Upper lobe of left lung (tissue), 6 donors: ENCODE measurements around the gene BAD. TPM values are rescaled to one million over a fixed set of nuclear protein-coding genes. Genes with fewer than 3 reads are reported as not detected.
"Not testable (repeated sequence)": the region's sequence is repeated elsewhere in the genome, so short reads cannot be mapped to it uniquely, and the experiment has no call there.

ENCODE experiments used
- ATAC-seq, 2 donors: fragments of 200-7000 bp; cut with Tn5 transposase; one replicate each; pipeline ENCODE4 v1.9.1; 2022; ENCODE audit warnings: mild to moderate bottlenecking in 2 of 2, moderate library complexity in 2 of 2; ENCODE audit not compliant: low FRiP score in 2 of 2
- DNase-seq, 2 donors: peaks; one replicate each; pipeline ENCODE4 v3.0.0-alpha.2; 2019 to 2020
- H3K27ac ChIP-seq, 4 donors: fragments of 200-600 bp; sonication (generic); one replicate each; pipeline ENCODE4 v1.5.1; 2016 to 2019
- H3K27me3 ChIP-seq, 4 donors: fragments of 200-600 bp; sonication (generic); one replicate each; pipeline ENCODE4 v1.5.1; 2017 to 2019
- H3K36me3 ChIP-seq, 4 donors: fragments of 200-600 bp; sonication (generic); one replicate each; pipeline ENCODE4 v1.5.1; 2016 to 2019
- H3K4me1 ChIP-seq, 4 donors: fragments of 200-600 bp; sonication (generic); one replicate each; pipeline ENCODE4 v1.5.1; 2018 to 2019
- H3K4me3 ChIP-seq, 4 donors: fragments of 200-600 bp; sonication (generic); one replicate each; pipeline ENCODE4 v1.5.1; 2017 to 2019; ENCODE audit warnings: mild to moderate bottlenecking in 2 of 4, moderate library complexity in 1 of 4
- H3K9me3 ChIP-seq, 4 donors: fragments of 200-600 bp; sonication (generic); one replicate each; pipeline ENCODE4 v1.5.1; 2018 to 2019
- EP300 ChIP-seq, 4 donors: sonication (generic); formaldehyde crosslinking; IDR thresholded peaks; one replicate each; pipeline ENCODE4 v1.5.1; 2017; ENCODE audit warnings: antibody characterized with exemption in 4 of 4, control low read depth in 2 of 4
- POLR2A ChIP-seq, 4 donors: fragments of 450-650 bp; IDR thresholded peaks; one replicate each; pipeline ENCODE4 v1.5.1; 2016 to 2017; ENCODE audit warnings: antibody characterized with exemption in 4 of 4, mild to moderate bottlenecking in 2 of 4
- POLR2AphosphoS5 ChIP-seq, 2 donors: sonication (generic); formaldehyde crosslinking; IDR thresholded peaks; one replicate each; pipeline ENCODE4 v1.5.1; 2017; ENCODE audit warnings: antibody characterized with exemption in 2 of 2
- WGBS, 2 donors: methylation state at CpG; one replicate each; pipeline ENCODE4 v1.1.5; 2017 to 2018; 5-methylcytosine and 5-hydroxymethylcytosine counted together
- total RNA-seq, 6 donors: library from RNA; depleted of rRNA in 4 of 6; stranded (reverse); fragments of >200 nt in 4 of 6; gene quantifications; one replicate each; pipeline versions ENCODE4 v1.1.0 to v1.2.1, GENCODE V29; 2016 to 2021
- TF ChIP-seq, protein P1 (sequence below), 6 experiments: fragments of 450-650 bp in 4 of 6; fragments of 200-600 bp in 2 of 6; sonication (generic) in 2 of 6; IDR thresholded peaks; one replicate each; pipeline ENCODE4 v1.5.1; 2016 to 2019; ENCODE audit warnings: antibody characterized with exemption in 6 of 6
- donor health status: DM: no; HTN: no; CAD: no; lungs with moderate emphysema.
- donor health status: DM: no; HTN: yes; CAD: no; lungs with severe emphysema.

BAD gene
- total RNA-seq, 6 donors from 2014 or later: 59.7 to 150 (median 80.1) TPM

GRCh38 chr11:64317961-64318765, 33.7 kb upstream of the BAD start, which contains the start of gene PRDX5:
Gene PRDX5, plus strand, starts transcription at chr11:64318121. Its CDS starts 95 bp downstream, at chr11:64318216.
- H3K9me3 ChIP-seq: no peaks in the 10 kb centered on the region
- peak; percentile 98 for DNase-seq
- peak within 1 kb of the TSS; percentile 66 to 91 (median 74) for H3K4me3 ChIP-seq
- peak; percentile 95 to 96 for ATAC-seq
- peaks cover 23 to 57% (median 41%) of the 10 kb centered on the region in 4 donors for H3K4me1 ChIP-seq
- peak within 1 kb of the TSS; percentile 90 to 98 (median 94) for H3K27ac ChIP-seq
- TF ChIP-seq, protein P1, sequence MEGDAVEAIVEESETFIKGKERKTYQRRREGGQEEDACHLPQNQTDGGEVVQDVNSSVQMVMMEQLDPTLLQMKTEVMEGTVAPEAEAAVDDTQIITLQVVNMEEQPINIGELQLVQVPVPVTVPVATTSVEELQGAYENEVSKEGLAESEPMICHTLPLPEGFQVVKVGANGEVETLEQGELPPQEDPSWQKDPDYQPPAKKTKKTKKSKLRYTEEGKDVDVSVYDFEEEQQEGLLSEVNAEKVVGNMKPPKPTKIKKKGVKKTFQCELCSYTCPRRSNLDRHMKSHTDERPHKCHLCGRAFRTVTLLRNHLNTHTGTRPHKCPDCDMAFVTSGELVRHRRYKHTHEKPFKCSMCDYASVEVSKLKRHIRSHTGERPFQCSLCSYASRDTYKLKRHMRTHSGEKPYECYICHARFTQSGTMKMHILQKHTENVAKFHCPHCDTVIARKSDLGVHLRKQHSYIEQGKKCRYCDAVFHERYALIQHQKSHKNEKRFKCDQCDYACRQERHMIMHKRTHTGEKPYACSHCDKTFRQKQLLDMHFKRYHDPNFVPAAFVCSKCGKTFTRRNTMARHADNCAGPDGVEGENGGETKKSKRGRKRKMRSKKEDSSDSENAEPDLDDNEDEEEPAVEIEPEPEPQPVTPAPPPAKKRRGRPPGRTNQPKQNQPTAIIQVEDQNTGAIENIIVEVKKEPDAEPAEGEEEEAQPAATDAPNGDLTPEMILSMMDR (IDR thresholded peaks at IDR 0.05): peak in 5 of 6 experiments; percentile 51 to 90 (median 58)
- TF ChIP-seq EP300 (IDR thresholded peaks at IDR 0.05) (peak in 1 of 4 donors; percentile 4), POLR2AphosphoS5 (IDR thresholded peaks at IDR 0.05) (peak; percentile 66 to 90), POLR2A (IDR thresholded peaks at IDR 0.05) (peak in 3 of 4 donors; percentile 73 to 94 (median 89))
- H3K27me3 ChIP-seq: no peaks in the 10 kb centered on the region
- 0 to 1% methylated on average over 23 to 56 of the region's 61 CpGs for WGBS, 2 donors
- peaks cover 7 to 41% (median 33%) of the 10 kb centered on the region in 4 donors for H3K36me3 ChIP-seq

- Histone ChIP-seq H3K27me3 (no peaks in the 10 kb centered on the region), H3K9me3 (no peaks in the 10 kb centered on the region), H3K4me1 (peaks cover 18 to 50% (median 33%) of the 10 kb centered on the region in 4 donors), H3K36me3 (peaks cover 7 to 41% (median 27%) of the 10 kb centered on the region in 4 donors), H3K27ac (peak within 1 kb of the TSS; percentile 90 to 98 (median 94)), H3K4me3 (peak within 1 kb of the TSS; percentile 66 to 91 (median 74))
- peak; percentile 89 to 90 for ATAC-seq
- 0 to 1% methylated on average over 21 to 43 of the region's 43 CpGs for WGBS, 2 donors
- peak in 2 of 4 donors; percentile 26 to 92 for TF ChIP-seq EP300 (IDR thresholded peaks at IDR 0.05)
- TF ChIP-seq, protein P1 (IDR thresholded peaks at IDR 0.05): no peak
- TF ChIP-seq POLR2A (IDR thresholded peaks at IDR 0.05): peak in 3 of 4 donors; percentile 63 to 87 (median 74)
- TF ChIP-seq POLR2AphosphoS5 (IDR thresholded peaks at IDR 0.05): peak; percentile 90 to 98
- DNase-seq: peak; percentile 91 to 98
Observed at GRCh38 chr11:64317325-64317960, 33.0 kb upstream of the BAD start, which contains the start of gene TRMT112. Gene TRMT112, minus strand, starts transcription at chr11:64317559. Its CDS starts 33 bp downstream, at chr11:64317526.

DNA sequence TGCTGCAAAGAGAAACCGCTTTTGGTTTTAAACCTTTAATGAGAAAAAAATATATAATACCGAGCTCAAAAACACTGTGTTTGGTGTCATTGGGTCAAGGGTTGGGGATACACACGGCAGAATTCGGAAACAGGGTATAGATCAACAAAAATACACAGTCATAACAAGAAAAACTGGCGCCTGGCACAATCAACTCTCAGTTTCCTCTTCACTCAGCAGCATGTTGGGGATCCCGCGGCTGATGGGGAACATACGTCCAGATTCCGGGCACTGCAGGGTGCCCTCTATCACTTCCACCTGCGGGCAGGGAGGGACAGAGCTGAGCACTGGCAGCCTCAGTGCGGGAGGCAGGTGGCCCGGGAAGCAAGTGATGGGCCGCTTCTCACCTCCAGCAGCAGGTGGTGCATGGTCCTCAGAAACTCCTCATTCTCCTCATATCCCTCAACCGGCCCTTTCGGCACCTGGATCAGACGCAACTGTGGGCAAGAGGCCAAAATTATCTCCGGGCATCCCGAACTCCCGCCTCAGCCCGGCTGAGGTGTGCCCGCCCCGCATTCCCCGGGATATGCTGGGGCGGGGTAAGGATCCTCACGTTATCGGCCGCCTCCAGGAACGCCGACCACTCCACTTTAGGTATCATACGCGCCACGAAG, 32.3 kb upstream of the BAD start:
- 6 to 16% methylated on average over 10 to 32 of the region's 32 CpGs for WGBS, 2 donors
- ATAC-seq: no peak
- no peak for DNase-seq
- Histone ChIP-seq H3K27me3 (no peaks in the 10 kb centered on the region), H3K4me3 (peak overlapping the region; percentile 66 to 91 (median 74)), H3K9me3 (no peaks in the 10 kb centered on the region), H3K4me1 (peaks cover 18 to 47% (median 28%) of the 10 kb centered on the region in 4 donors), H3K27ac (peak overlapping the region; percentile 90 to 98 (median 94)), H3K36me3 (peaks cover 7 to 38% (median 25%) of the 10 kb centered on the region in 4 donors)
- TF ChIP-seq POLR2A (IDR thresholded peaks at IDR 0.05): no peak
- no peak for TF ChIP-seq EP300 (IDR thresholded peaks at IDR 0.05)
- TF ChIP-seq POLR2AphosphoS5 (IDR thresholded peaks at IDR 0.05): no peak
- TF ChIP-seq, protein P1 (IDR thresholded peaks at IDR 0.05): peak in 2 of 6 experiments; percentile 31 to 50

DNA sequence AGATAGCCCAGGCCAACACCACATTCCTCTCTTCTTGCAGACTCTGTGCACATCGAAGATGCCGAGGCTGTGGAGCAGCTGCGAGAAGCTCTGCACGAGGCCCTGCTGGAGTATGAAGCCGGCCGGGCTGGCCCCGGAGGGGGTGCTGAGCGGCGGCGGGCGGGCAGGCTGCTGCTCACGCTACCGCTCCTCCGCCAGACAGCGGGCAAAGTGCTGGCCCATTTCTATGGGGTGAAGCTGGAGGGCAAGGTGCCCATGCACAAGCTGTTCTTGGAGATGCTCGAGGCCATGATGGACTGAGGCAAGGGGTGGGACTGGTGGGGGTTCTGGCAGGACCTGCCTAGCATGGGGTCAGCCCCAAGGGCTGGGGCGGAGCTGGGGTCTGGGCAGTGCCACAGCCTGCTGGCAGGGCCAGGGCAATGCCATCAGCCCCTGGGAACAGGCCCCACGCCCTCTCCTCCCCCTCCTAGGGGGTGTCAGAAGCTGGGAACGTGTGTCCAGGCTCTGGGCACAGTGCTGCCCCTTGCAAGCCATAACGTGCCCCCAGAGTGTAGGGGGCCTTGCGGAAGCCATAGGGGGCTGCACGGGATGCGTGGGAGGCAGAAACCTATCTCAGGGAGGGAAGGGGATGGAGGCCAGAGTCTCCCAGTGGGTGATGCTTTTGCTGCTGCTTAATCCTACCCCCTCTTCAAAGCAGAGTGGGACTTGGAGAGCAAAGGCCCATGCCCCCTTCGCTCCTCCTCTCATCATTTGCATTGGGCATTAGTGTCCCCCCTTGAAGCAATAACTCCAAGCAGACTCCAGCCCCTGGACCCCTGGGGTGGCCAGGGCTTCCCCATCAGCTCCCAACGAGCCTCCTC, 31.4 kb upstream of the BAD start:
- Histone ChIP-seq H3K4me3 (peak overlapping the region in 1 of 4 donors; percentile 66), H3K4me1 (peaks cover 18 to 39% (median 25%) of the 10 kb centered on the region in 4 donors), H3K27ac (peak overlapping the region in 3 of 4 donors; percentile 90 to 98 (median 92)), H3K36me3 (peaks cover 7 to 40% (median 25%) of the 10 kb centered on the region in 4 donors)
- not testable (repeated sequence) for H3K27me3 ChIP-seq, H3K9me3 ChIP-seq, ATAC-seq
- 82% methylated on average over 18 to 24 of the region's 25 CpGs for WGBS, 2 donors
- DNase-seq: peak in 1 of 2 donors; percentile 83
